SU-DHL-6 (cell line): ENCODE data around the gene ATG14.

Experiments
- H2AFZ ChIP-seq: fragments of 200-600 bp; sonication (generic); 2 replicates; pipeline ENCODE4 v1.6.1; 2014; ENCODE audit warnings: low read depth, mild to moderate bottlenecking, moderate library complexity, mixed read lengths, antibody characterized with exemption, low read length; ENCODE audit not compliant: severe bottlenecking
- H3F3A ChIP-seq: fragments of 200-600 bp; shearing (Covaris generic); 2 replicates; pipeline ENCODE4 v1.6.0; 2016; ENCODE audit warnings: antibody characterized with exemption, mild to moderate bottlenecking; ENCODE audit not compliant: insufficient read depth
- H3K27ac ChIP-seq: fragments of 200-600 bp; sonication (generic); 2 replicates; pipeline ENCODE4 v1.5.1; 2016; ENCODE audit warnings: low read depth, mild to moderate bottlenecking, low read length, moderate library complexity, mixed read lengths
- H3K27me3 ChIP-seq: fragments of 200-600 bp; sonication (generic), shearing (Covaris generic); 2 replicates; pipeline ENCODE4 v1.6.0; 2014; ENCODE audit warnings: mild to moderate bottlenecking, low read length
- H3K36me3 ChIP-seq: fragments of 200-600 bp; sonication (generic); 2 replicates; pipeline ENCODE4 v1.6.1; 2014; ENCODE audit warnings: mild to moderate bottlenecking, low read length, mixed read lengths
- H3K4me2 ChIP-seq: fragments of 300-600, 200-600 bp; shearing (Covaris generic), sonication (generic); 2 replicates; pipeline ENCODE4 v1.6.0; 2014; ENCODE audit warnings: low read length, low read depth, mild to moderate bottlenecking; ENCODE audit not compliant: poor library complexity, severe bottlenecking
- H3K4me3 ChIP-seq: fragments of 200-600 bp; sonication (generic); 2 replicates; pipeline ENCODE4 v1.5.1; 2014; ENCODE audit warnings: antibody characterized with exemption, low read length, mild to moderate bottlenecking, mixed read lengths; ENCODE audit not compliant: insufficient read depth, poor library complexity, severe bottlenecking
- H3K79me2 ChIP-seq: fragments of 200-600 bp; sonication (generic); 2 replicates; pipeline ENCODE4 v1.6.1; 2014; ENCODE audit warnings: mild to moderate bottlenecking, low read length, moderate library complexity; ENCODE audit not compliant: insufficient read depth
- H3K9ac ChIP-seq: fragments of 200-600 bp; sonication (generic); 2 replicates; pipeline ENCODE4 v1.7.0; 2014; ENCODE audit warnings: mild to moderate bottlenecking, low read length
- H3K9me2 ChIP-seq: fragments of 200-600 bp; sonication (generic); replicated peaks from 2 replicates; pipeline ENCODE4 v1.6.1; 2014; ENCODE audit warnings: low read length; ENCODE audit not compliant: insufficient read depth
- H3K9me3 ChIP-seq: fragments of 200-600 bp; sonication (generic); 2 replicates; pipeline ENCODE4 v1.6.1; 2014; ENCODE audit warnings: low read length, mixed read lengths; ENCODE audit not compliant: insufficient read depth
- H4K20me1 ChIP-seq: fragments of 200-600 bp; sonication (generic); 2 replicates; pipeline ENCODE4 v1.6.1; 2014; ENCODE audit warnings: low read depth, mild to moderate bottlenecking, antibody characterized with exemption, low read length, moderate library complexity, mixed read lengths
- EZH2phosphoT487 ChIP-seq: fragments of 200-600 bp; sonication (generic), shearing (Covaris generic); conservative IDR thresholded peaks from 2 replicates; pipeline ENCODE4 v1.6.1; 2018; ENCODE audit warnings: mild to moderate bottlenecking, antibody characterized with exemption, low read length, moderate library complexity, mixed read lengths
- TF ChIP-seq, protein P1 (sequence below): fragments of 200-600 bp; sonication (generic); IDR thresholded peaks from one replicate; pipeline ENCODE4 v1.5.1; 2017; ENCODE audit warnings: antibody characterized with exemption, mild to moderate bottlenecking, low read length, moderate library complexity; ENCODE audit not compliant: insufficient read depth, poor library complexity, severe bottlenecking

Gene ATG14

DNA sequence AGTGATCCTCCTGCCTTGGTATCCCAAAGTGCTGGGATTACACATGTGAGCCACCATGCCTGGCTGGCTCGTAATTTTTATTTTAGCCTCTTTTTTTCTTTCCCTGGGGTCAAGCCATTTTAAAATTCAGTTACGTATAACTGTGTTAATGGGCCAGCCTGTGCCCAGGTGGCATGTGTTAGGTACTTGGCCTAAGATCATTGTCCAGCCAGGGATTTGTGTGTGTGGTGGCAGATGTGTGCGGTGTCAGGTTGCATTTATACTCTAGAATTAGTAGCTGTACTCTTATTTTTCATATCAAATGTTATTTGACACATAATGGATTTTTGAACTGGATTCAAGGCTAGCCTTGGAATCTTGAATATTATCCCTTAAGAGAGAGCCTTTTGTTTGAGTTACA lies 71.1 kb downstream of the ATG14 start:
- Histone ChIP-seq H3K9me2 (no peaks in the 10 kb centered on the region), H3K9me3 (no peaks in the 10 kb centered on the region), H3K27ac (no peak overlapping the region), H3K4me3 (no peak overlapping the region), H3K27me3 (no peaks in the 10 kb centered on the region), H3K79me2 (peaks cover 38% of the 10 kb centered on the region), H3F3A (no peaks in the 10 kb centered on the region), H3K9ac (no peak overlapping the region), H4K20me1 (no peaks in the 10 kb centered on the region), H3K36me3 (no peaks in the 10 kb centered on the region), H3K4me2 (no peak overlapping the region), H2AFZ (no peak overlapping the region)
- TF ChIP-seq, protein P1, sequence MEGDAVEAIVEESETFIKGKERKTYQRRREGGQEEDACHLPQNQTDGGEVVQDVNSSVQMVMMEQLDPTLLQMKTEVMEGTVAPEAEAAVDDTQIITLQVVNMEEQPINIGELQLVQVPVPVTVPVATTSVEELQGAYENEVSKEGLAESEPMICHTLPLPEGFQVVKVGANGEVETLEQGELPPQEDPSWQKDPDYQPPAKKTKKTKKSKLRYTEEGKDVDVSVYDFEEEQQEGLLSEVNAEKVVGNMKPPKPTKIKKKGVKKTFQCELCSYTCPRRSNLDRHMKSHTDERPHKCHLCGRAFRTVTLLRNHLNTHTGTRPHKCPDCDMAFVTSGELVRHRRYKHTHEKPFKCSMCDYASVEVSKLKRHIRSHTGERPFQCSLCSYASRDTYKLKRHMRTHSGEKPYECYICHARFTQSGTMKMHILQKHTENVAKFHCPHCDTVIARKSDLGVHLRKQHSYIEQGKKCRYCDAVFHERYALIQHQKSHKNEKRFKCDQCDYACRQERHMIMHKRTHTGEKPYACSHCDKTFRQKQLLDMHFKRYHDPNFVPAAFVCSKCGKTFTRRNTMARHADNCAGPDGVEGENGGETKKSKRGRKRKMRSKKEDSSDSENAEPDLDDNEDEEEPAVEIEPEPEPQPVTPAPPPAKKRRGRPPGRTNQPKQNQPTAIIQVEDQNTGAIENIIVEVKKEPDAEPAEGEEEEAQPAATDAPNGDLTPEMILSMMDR = no peak
- no peak for TF ChIP-seq EZH2phosphoT487

DNA sequence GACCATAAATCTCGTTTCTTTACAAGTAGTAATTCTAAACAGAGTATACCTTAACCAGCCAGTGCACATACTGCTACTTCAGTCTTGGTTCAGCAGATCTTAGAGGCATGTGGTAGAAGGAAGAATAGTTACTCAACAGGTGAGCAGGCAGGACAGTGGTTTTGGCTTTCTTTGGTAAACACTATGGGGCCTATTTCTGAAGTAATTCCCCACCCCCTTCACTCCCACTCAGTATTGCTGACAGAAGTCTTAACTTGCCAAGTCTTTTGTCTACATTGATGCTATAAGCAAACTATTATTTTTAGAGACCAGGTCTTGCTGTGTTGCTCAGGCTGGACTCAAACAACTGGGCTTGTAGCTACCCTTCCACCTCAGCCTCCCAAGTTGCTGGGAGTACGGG lies 71.9 kb downstream of the ATG14 start:
- H3K36me3 ChIP-seq = no peaks in the 10 kb centered on the region
- no peak overlapping the region for H3K9ac ChIP-seq
- H3K4me3 ChIP-seq = no peak overlapping the region
- H3K9me3 ChIP-seq = no peaks in the 10 kb centered on the region
- no peak overlapping the region for H3K27ac ChIP-seq
- no peaks in the 10 kb centered on the region for H3K27me3 ChIP-seq
- H4K20me1 ChIP-seq = no peaks in the 10 kb centered on the region
- H3K9me2 ChIP-seq = no peaks in the 10 kb centered on the region
- peaks cover 36% of the 10 kb centered on the region for H3K79me2 ChIP-seq
- no peak for TF ChIP-seq EZH2phosphoT487
- TF ChIP-seq, protein P1 = no peak
- H3F3A ChIP-seq = no peaks in the 10 kb centered on the region
- H3K4me2 ChIP-seq = no peak overlapping the region
- H2AFZ ChIP-seq = no peak overlapping the region

DNA sequence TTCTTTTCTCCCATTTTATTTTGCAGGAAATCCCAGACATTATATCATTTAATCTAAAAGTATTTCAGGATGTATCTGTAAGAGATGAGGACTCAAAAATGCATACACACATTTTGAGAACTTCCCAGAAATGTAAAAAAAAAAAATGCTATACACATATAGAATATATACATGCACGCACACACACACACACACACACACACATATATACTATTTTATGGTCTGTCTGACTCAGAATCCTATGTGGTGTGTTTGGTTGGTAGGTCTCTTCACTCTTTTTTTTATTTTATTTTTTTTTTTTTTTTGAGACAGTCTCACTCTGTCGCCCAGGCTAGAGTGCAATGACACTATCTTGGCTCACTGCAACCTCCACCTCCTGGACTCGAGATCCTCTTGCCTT lies 74.9 kb downstream of the ATG14 start:
- Histone ChIP-seq H3K4me2 (no peak overlapping the region), H3K9me2 (no peaks in the 10 kb centered on the region), H4K20me1 (no peaks in the 10 kb centered on the region; the same call in 1 of the 2 replicates), H3K4me3 (no peak overlapping the region), H3K79me2 (peaks cover 43% of the 10 kb centered on the region; the same call in 1 of the 2 replicates), H3K9ac (no peak overlapping the region), H3F3A (no peaks in the 10 kb centered on the region), H3K27ac (no peak overlapping the region), H3K27me3 (no peaks in the 10 kb centered on the region), H3K36me3 (no peaks in the 10 kb centered on the region), H2AFZ (no peak overlapping the region), H3K9me3 (no peaks in the 10 kb centered on the region)
- TF ChIP-seq, protein P1 = no peak
- no peak for TF ChIP-seq EZH2phosphoT487
